GM11168 (cell line): Measurements from ENCODE around the gene FBXL17.
"Not testable (repeated sequence)": the region's sequence is repeated elsewhere in the genome, so short reads cannot be mapped to it uniquely, and the experiment has no call there.

Experiments
- in situ Hi-C: fragments of 300-500 bp; cut with MboI; formaldehyde crosslinking; loops from one replicate; pipeline ENCODE4 v1.12.0; 2022; ENCODE audit warnings: low sequenced_read_pairs; ENCODE audit not compliant: unreplicated experiment

FBXL17 gene

DNA sequence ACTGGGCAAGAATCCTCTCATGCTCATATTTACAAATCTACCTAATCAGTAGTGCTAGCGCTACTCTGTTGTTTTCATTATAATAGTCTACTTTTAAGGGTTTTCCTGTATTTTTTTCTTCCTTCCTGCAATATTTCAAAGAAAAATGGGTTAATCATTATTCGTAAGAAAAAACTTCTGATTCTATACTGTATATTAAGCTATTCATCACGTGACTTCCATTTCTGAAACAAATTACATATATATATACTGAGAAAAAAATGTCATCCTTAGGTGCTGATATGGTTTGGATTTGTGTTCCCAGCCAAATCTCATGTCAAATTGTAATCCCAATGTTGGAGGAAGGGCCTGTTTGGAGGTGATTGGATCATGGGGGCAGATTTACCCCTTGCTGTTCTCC is 197.0 kb downstream of the FBXL17 start:
- in situ Hi-C loops: no loop called here

GRCh38 chr5:108181975-108182374 is 199.9 kb downstream of the FBXL17 start:
- in situ Hi-C loops: no loop called here

DNA sequence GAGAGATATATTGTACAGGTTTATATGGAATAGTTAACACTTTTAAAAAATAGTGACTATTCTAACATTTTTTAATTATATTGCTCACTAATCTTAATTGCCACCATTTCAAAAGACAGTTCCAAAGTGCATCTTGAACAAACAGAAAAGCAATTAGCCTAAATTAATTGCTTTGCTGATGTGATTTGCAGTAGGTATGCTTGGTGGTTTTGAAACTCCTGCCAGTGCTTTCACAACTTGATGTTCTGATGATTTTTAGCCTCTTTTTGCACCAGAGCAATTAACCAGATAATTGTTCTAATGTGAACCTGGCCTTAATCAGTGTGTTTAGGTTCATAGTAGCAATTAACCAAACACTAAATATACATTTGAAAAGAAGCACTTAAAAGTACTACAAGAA is 207.6 kb downstream of the FBXL17 start:
- in situ Hi-C loops: no loop called here

- in situ Hi-C loops: no loop called here
Measured at GRCh38 chr5:108171759-108172158, 210.1 kb downstream of the FBXL17 start.

- in situ Hi-C loops: no loop called here
Measured at GRCh38 chr5:108168915-108169314, 213.0 kb downstream of the FBXL17 start.

- in situ Hi-C loops: no loop called here
Measured at GRCh38 chr5:108167174-108167573, 214.7 kb downstream of the FBXL17 start.

DNA sequence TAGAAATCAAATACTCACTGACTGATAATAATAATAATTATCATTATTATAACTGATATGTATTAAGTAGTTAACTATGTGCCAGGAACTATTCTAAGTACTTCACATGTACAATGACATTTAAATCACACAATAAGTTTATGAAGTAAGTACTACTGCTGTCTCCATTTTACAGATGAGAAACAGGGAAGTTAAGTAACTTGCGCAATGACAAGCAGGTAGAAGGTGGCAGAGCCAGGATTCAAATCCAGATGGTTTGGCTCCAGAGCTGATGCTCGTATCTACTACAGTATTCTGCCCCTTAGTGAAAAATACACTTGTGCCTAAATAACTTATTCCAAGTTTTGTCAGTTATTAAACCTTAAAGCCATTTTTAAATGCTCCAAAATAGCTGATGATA is 217.3 kb downstream of the FBXL17 start:
- in situ Hi-C loops: no loop called here

- in situ Hi-C loops: not testable (repeated sequence)
Measured at GRCh38 chr5:108152854-108153253, 229.0 kb downstream of the FBXL17 start.

DNA sequence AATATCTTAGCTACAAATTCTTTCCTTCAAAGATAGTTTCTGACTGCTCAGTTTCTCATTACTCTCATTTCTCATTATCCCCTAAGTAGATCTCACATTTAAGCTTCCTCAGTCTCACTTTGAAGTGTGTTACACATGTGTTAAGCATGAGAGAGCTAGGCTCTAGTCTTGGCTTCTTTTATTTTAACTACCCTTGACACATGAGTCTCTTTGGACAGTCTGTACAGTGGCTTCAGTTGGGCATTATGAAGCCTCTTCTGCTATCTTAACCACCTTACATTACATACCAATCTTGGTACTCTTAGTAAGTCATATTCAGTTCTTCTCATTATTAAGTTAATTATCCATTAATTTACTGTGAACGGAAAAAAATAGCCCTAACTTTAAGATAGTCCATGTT is 232.5 kb downstream of the FBXL17 start:
- in situ Hi-C loops: no loop called here

DNA sequence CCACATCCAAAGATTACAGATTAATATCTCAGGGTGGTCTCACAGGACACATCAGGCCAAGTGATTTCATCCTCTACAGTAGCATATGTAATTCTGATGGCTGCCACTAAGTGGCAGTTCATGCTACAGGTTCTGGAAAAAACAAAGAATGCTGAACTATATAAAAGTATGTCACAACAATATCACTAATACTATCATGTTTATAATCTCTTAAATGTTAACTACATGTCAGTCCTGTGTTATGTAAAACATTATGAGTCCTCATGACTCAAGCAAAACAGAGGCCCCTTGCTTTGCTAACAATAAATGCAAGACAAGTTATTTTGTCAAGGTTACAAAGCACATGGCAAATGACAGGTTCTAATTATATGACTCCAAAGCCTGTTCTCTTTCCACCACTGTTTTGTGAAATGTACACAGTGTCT is 233.2 kb downstream of the FBXL17 start:
- in situ Hi-C loops: no loop called here

- in situ Hi-C loops: no loop called here
Measured at GRCh38 chr5:108146222-108146621, 235.7 kb downstream of the FBXL17 start.

DNA sequence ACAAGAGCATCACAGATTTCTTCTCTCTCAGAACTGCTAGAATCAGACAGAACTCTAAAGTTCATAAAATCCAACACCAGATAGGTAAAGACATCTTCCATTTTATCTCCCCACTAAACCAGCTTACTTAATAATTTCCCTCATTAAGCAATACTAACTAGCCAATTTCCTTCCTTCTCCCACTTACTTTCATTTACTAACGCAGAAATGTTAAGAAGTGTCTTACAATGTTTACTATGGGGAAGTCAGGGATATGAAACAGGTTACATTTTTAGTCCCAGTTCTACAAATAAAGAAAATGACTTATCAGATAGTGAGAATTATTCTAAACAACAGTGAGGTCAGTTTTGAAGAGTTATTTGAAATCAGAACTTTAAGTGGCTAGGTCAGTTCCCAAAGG is 236.5 kb downstream of the FBXL17 start:
- in situ Hi-C loops: no loop called here

DNA sequence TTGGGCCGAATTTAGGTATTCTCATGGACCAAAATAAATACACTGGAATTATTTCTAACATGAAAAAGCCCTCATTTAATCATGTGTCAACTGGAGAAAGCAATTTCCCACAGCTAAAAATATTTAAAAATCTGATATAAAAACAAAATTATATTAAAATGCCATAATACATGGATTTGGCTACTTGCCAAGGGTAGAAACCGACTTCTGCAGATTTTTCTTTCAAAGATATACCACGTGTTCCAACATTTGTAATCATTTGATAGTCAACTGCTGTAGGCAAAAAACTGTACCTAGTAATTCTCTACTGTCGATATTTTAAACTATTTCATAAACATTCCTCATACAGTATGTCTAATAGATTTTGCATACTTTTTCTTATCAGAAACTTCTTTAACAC is 237.6 kb downstream of the FBXL17 start:
- in situ Hi-C loops: no loop called here

DNA sequence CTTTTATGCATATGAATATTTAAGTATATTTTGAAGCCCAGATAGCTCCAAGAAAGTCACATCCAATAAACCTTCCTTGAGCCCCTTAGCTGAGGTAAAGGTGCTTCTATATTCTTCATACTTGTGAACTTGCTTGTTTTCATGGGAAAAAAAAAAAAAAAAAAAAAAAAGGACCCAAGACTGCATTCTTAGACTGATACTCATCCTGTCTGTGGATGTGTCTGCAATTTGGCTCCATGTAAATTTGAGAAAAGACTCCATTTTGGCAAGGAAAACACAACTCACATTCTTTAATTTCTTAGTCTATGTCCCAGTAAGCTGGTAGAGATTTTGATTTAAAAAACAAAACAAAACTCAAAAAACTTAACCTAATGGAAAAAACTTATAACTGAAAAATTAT is 238.3 kb downstream of the FBXL17 start:
- in situ Hi-C loops: no loop called here

GRCh38 chr5:108141676-108142075 is 240.2 kb downstream of the FBXL17 start:
- in situ Hi-C loops: no loop called here

GRCh38 chr5:108136493-108136892 is 245.4 kb downstream of the FBXL17 start:
- in situ Hi-C loops: no loop called here

- in situ Hi-C loops: no loop called here
Measured at GRCh38 chr5:108129129-108129528, 252.8 kb downstream of the FBXL17 start.

GRCh38 chr5:108125771-108126511 is 256.0 kb downstream of the FBXL17 start:
- in situ Hi-C loops: no loop called here

DNA sequence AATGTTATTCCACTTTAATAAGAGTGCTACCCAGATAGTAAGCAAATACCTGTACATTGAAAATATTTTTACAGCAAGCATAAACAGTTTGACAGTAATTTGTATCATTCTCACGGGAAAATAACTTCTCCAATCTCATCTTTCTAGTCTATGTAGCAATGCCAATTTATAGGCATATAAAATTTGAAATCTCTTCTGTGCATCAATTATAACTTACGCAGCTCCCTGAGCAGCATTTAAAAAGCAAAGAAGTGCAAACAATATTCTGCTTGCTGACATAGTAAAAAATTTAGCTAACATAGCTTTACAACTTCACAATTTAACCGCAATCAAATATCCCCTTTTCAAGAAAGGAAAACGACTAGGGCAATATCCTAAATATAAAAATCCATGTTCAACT is 257.3 kb downstream of the FBXL17 start:
- in situ Hi-C loops: no loop called here

GRCh38 chr5:108122702-108123101 is 259.2 kb downstream of the FBXL17 start:
- in situ Hi-C loops: no loop called here

DNA sequence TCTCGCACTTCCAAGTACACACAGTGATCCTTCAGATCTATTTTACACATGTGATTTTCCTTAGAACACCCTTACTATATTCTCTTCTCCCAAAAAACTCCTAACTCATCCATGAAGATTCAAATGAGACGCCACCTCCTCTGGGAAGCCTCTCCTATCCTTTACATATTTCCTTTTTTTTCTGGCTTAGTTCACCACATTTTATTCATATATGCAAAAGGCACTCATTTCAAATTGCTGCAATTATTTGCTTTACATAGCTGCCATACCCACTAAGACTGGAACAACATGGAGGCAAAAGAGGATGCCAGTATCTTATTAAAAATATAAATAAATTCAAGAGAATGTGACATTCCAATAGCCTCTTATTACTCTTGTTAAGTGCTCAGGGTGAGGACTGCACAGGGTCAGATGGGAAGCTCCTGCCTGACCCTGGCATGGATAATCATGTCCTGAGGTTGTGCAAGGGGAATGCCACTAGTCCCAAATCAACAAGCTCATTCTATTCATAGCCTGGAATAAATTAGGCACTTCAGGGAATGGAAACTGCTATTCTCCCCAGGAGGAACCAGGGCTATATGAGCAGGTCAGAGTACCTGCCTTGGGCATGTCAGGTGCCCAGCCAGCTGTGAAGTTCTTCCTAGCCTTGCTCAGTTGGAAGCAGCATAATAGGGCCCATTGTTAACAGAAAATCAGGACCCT is 262.9 kb downstream of the FBXL17 start:
- in situ Hi-C loops: no loop called here

DNA sequence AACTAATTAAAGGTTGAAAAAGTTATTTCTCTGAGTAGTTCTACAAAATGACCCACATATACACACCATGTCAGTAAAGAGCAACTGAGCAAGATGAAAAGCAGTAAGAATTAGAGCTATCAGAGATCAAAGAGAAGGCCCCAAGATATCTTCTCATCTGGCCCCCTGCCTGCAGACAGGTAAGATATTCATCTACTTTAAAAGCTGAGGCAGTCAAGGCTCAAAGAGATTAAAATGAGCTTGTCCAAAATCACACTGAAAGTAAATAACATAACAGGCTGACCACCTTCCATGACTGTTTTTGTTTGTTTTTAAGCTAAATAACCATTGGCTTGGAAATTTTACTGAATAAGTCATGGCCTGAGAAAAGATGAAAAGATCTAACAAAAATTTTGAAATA is 266.2 kb downstream of the FBXL17 start:
- in situ Hi-C loops: no loop called here
